Mesenchymal stem cell (in vitro differentiated cells and primary cell): ENCODE measurements around the gene RILP.
A peak's percentile ranks its signal among the peaks of the same experiment; 100 is the strongest.
"Not testable (repeated sequence)": the region's sequence is repeated elsewhere in the genome, so short reads cannot be mapped to it uniquely, and the experiment has no call there.

Source experiments
- DNase-seq: peaks from one replicate; pipeline ENCODE4 v3.0.0-alpha.2; 2013
- H2AFZ ChIP-seq: one replicate; pipeline ENCODE4 v1.6.1; 2013; ENCODE audit warnings: low read depth, mild to moderate bottlenecking, control low read depth, inconsistent platforms, low read length, moderate library complexity
- H2AK5ac ChIP-seq: 2 replicates; pipeline ENCODE4 v1.6.1; 2013; ENCODE audit warnings: low read length, moderate library complexity, mild to moderate bottlenecking, inconsistent platforms; ENCODE audit not compliant: severe bottlenecking
- H2BK120ac ChIP-seq: one replicate; pipeline ENCODE4 v1.6.1; 2013; ENCODE audit warnings: low read depth, mild to moderate bottlenecking, inconsistent platforms, low read length, moderate library complexity
- H2BK12ac ChIP-seq, 2 experiments: one replicate each; pipeline ENCODE4 v1.6.1; 2013; ENCODE audit warnings: inconsistent platforms in 2 of 2, low read length in 2 of 2, mild to moderate bottlenecking in 2 of 2, moderate library complexity in 2 of 2, control low read depth in 1 of 2
- H2BK15ac ChIP-seq: one replicate; pipeline ENCODE4 v1.6.1; 2013; ENCODE audit warnings: mild to moderate bottlenecking, low read depth, inconsistent platforms; ENCODE audit not compliant: poor library complexity, severe bottlenecking
- H2BK5ac ChIP-seq: 2 replicates; pipeline ENCODE4 v1.6.1; 2013; ENCODE audit warnings: low read depth, mild to moderate bottlenecking, low read length, control low read depth, inconsistent platforms; ENCODE audit not compliant: poor library complexity, severe bottlenecking
- H3K14ac ChIP-seq, 2 experiments: one replicate each; pipeline ENCODE4 v1.6.1; 2013; ENCODE audit warnings: inconsistent platforms in 2 of 2, low read length in 2 of 2, control low read depth in 1 of 2, mild to moderate bottlenecking in 1 of 2, moderate library complexity in 1 of 2
- H3K18ac ChIP-seq, 2 experiments: one replicate each; pipeline ENCODE4 v1.6.1; 2013; ENCODE audit warnings: inconsistent platforms in 2 of 2, low read length in 2 of 2, control low read depth in 1 of 2, low read depth in 1 of 2, mild to moderate bottlenecking in 1 of 2
- H3K23ac ChIP-seq, 2 experiments: one replicate each; pipeline ENCODE4 v1.6.1; 2013; ENCODE audit warnings: inconsistent platforms in 2 of 2, low read length in 2 of 2, mild to moderate bottlenecking in 2 of 2, moderate library complexity in 2 of 2, control low read depth in 1 of 2
- H3K27ac ChIP-seq: 2 replicates; pipeline ENCODE4 v1.5.1; 2013; ENCODE audit warnings: mild to moderate bottlenecking, moderate library complexity, low read length, control low read depth, inconsistent platforms; ENCODE audit not compliant: poor library complexity, severe bottlenecking
- H3K27me3 ChIP-seq, 2 experiments: 2 replicates each; pipeline versions ENCODE4 v1.6.1 to v1.7.0; 2013; ENCODE audit warnings: low read length in 2 of 2, mild to moderate bottlenecking in 2 of 2, moderate library complexity in 2 of 2, control low read depth in 1 of 2, inconsistent platforms in 1 of 2; ENCODE audit not compliant: control insufficient read depth in 1 of 2, insufficient read depth in 1 of 2
- H3K36me3 ChIP-seq, 2 experiments: 2 replicates each; pipeline versions ENCODE4 v1.6.1 to v1.7.0; 2013; ENCODE audit warnings: low read length in 2 of 2, control low read depth in 1 of 2, inconsistent platforms in 1 of 2, low read depth in 1 of 2, mild to moderate bottlenecking in 1 of 2; ENCODE audit not compliant: insufficient read depth in 2 of 2, control insufficient read depth in 1 of 2
- H3K4ac ChIP-seq, 2 experiments: one replicate each; pipeline ENCODE4 v1.6.1; 2013; ENCODE audit warnings: inconsistent platforms in 2 of 2, low read length in 2 of 2, mild to moderate bottlenecking in 2 of 2, moderate library complexity in 2 of 2, control low read depth in 1 of 2, low read depth in 1 of 2
- H3K4me1 ChIP-seq: 2 replicates; pipeline ENCODE4 v1.6.1; 2013; ENCODE audit warnings: low read depth, low read length, control low read depth; ENCODE audit not compliant: control insufficient read depth, insufficient read depth
- H3K4me2 ChIP-seq: 2 replicates; pipeline ENCODE4 v1.6.1; 2013; ENCODE audit warnings: low read length, mild to moderate bottlenecking, inconsistent platforms; ENCODE audit not compliant: poor library complexity, severe bottlenecking
- H3K4me3 ChIP-seq, 2 experiments: 2 replicates each; pipeline versions ENCODE4 v1.5.1 to v1.7.0; 2013; ENCODE audit warnings: low read length in 2 of 2, mild to moderate bottlenecking in 2 of 2, control low read depth in 1 of 2, low read depth in 1 of 2; ENCODE audit not compliant: insufficient read depth in 1 of 2
- H3K79me1 ChIP-seq: replicated peaks from 2 replicates; pipeline ENCODE4 v1.6.1; 2013; ENCODE audit warnings: mild to moderate bottlenecking, control low read depth, low read length, inconsistent platforms; ENCODE audit not compliant: poor library complexity, severe bottlenecking
- H3K9ac ChIP-seq: 2 replicates; pipeline ENCODE4 v1.7.0; 2013; ENCODE audit warnings: mild to moderate bottlenecking, low read length, moderate library complexity
- H3K9me3 ChIP-seq: 2 replicates; pipeline ENCODE4 v1.7.0; 2013; ENCODE audit warnings: mild to moderate bottlenecking, low read length; ENCODE audit not compliant: control insufficient read depth
- H4K8ac ChIP-seq: one replicate; pipeline ENCODE4 v1.6.1; 2013; ENCODE audit warnings: inconsistent platforms, mild to moderate bottlenecking, low read length, moderate library complexity
- H4K91ac ChIP-seq: one replicate; pipeline ENCODE4 v1.6.1; 2013; ENCODE audit warnings: mild to moderate bottlenecking, low read length, inconsistent platforms
- WGBS: methylation state at CpG from one replicate; pipeline ENCODE4 v1.1.7; 2013; ENCODE audit warnings: mixed read lengths; 5-methylcytosine and 5-hydroxymethylcytosine counted together

The RILP gene

GRCh38 chr17:1683459-1683858, 33.8 kb upstream of the RILP start:
- H3K9ac ChIP-seq: peak overlapping the region; percentile 96
- H3K14ac ChIP-seq: no peak overlapping the region
- H3K4me1 ChIP-seq: peaks cover 8% of the 10 kb centered on the region
- H3K23ac ChIP-seq: no peak overlapping the region
- H3K9me3 ChIP-seq: no peaks in the 10 kb centered on the region
- no peak for DNase-seq
- H3K27ac ChIP-seq: no peak overlapping the region
- H2BK5ac ChIP-seq: no peak overlapping the region
- peaks cover 40 to 48% of the 10 kb centered on the region in 2 experiments for H3K36me3 ChIP-seq
- H2BK15ac ChIP-seq: no peak overlapping the region
- H2BK120ac ChIP-seq: no peak overlapping the region
- H3K27me3 ChIP-seq: no peaks in the 10 kb centered on the region
- H3K4me2 ChIP-seq: peak overlapping the region; percentile 49
- no peak overlapping the region for H4K91ac ChIP-seq
- peak overlapping the region in 1 of 2 experiments; percentile 82 for H3K4me3 ChIP-seq
- H4K8ac ChIP-seq: no peak overlapping the region
- 95% methylated on average over 5 of the region's 5 CpGs for WGBS
- no peak overlapping the region for H2BK12ac ChIP-seq
- H3K4ac ChIP-seq: no peak overlapping the region
- no peak overlapping the region for H2AK5ac ChIP-seq
- no peak overlapping the region for H3K18ac ChIP-seq
- H2AFZ ChIP-seq: no peak overlapping the region
- peaks cover 30% of the 10 kb centered on the region for H3K79me1 ChIP-seq

DNA sequence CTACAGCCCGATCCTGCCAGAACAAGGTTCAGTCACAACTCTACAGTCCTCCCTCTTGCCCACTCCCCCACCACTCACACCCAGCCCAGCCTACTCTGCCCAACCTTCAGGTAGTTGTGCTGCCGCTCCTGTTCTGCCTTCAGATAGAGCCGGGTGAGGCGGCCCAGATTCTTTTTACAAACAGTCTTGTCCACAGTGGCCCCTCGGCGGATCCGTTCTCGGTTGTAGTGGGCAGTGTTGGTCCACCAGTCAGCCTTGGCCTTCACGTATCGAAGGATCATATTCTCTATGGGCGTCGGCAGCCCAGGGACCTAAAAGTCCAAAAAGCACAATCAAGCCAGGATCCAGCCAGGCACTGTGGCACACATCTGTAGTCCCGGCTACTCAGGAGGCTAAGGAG, 26.7 kb upstream of the RILP start:
- Histone ChIP-seq H3K36me3 (peaks cover 90 to 92% of the 10 kb centered on the region in 2 experiments), H3K27ac (no peak overlapping the region), H2AK5ac (no peak overlapping the region), H3K9ac (no peak overlapping the region), H3K27me3 (no peaks in the 10 kb centered on the region), H3K14ac (no peak overlapping the region), H2BK120ac (no peak overlapping the region), H3K23ac (no peak overlapping the region), H4K8ac (no peak overlapping the region), H3K4me2 (no peak overlapping the region), H3K79me1 (peaks cover 52% of the 10 kb centered on the region), H3K4me3 (no peak overlapping the region), H2BK12ac (no peak overlapping the region), H3K18ac (no peak overlapping the region), H2BK5ac (no peak overlapping the region), H3K4me1 (no peaks in the 10 kb centered on the region), H3K9me3 (no peaks in the 10 kb centered on the region), H2BK15ac (no peak overlapping the region), H3K4ac (no peak overlapping the region), H4K91ac (no peak overlapping the region), H2AFZ (no peak overlapping the region)
- WGBS: 97% methylated on average over 13 of the region's 13 CpGs
- no peak for DNase-seq

DNA sequence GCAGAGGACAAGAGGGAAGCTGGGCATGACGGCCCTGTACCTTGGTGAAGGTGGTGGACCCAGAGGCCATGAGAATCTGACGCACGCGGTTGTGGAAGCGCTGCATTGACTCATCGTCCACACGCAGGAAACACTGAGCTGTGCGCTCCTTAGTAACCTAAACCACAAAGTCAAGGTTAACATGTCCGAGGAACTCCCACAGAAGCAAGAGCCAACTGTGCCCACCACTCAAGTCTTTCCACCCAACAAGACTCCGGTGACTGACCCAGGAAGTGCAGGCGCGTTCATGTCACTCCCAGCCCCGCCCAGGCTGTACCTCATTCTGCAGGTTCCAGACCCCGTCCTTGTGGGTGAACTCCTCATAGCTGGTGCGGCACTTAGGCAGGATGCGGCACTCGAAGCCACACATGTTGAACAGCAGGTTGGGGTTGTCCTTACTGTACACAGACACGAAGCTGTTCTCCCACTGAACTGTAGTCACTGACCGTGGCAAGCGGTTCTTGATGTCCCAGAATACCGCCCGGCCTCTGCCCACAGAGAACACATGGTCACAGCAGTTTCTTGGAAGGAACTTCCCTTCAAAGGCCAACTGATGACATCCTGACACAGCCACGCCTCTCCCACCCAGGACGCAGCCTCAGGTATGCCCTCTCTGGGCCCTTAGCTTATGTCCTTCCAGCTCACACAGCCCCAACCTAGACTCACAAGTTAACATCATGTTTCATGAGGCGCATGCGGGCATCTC, 23.5 kb upstream of the RILP start:
- 96% methylated on average over 26 of the region's 26 CpGs for WGBS

GRCh38 chr17:1663934-1664333, 14.3 kb upstream of the RILP start:
- 100% methylated on average over 1 of the region's 5 CpGs for WGBS
- H2BK15ac ChIP-seq, H3K23ac ChIP-seq, H4K91ac ChIP-seq, H3K4me2 ChIP-seq, H3K4ac ChIP-seq, H3K9ac ChIP-seq, H2BK12ac ChIP-seq, H3K4me1 ChIP-seq, H2AFZ ChIP-seq, H3K18ac ChIP-seq, H2BK5ac ChIP-seq, DNase-seq, H2AK5ac ChIP-seq, H3K4me3 ChIP-seq, H3K27me3 ChIP-seq, H3K9me3 ChIP-seq, H4K8ac ChIP-seq, H3K14ac ChIP-seq, H2BK120ac ChIP-seq, H3K27ac ChIP-seq: not testable (repeated sequence)
- H3K36me3 ChIP-seq: peaks cover 66 to 86% of the 10 kb centered on the region in 2 experiments
- H3K79me1 ChIP-seq: peaks cover 41% of the 10 kb centered on the region

More for the DNA sequence above, 23.5 kb upstream of the RILP start:
- no peak overlapping the region for H3K9ac ChIP-seq
- no peaks in the 10 kb centered on the region for H3K9me3 ChIP-seq
- H2BK5ac ChIP-seq: no peak overlapping the region
- H3K36me3 ChIP-seq: peaks cover 80 to 83% of the 10 kb centered on the region in 2 experiments
- no peak overlapping the region for H2BK15ac ChIP-seq
- H3K4ac ChIP-seq: no peak overlapping the region
- H3K4me3 ChIP-seq: no peak overlapping the region
- H3K27me3 ChIP-seq: no peaks in the 10 kb centered on the region
- H3K23ac ChIP-seq: no peak overlapping the region
- no peak overlapping the region for H3K18ac ChIP-seq
- no peak overlapping the region for H3K4me2 ChIP-seq
- no peak overlapping the region for H4K91ac ChIP-seq
- H2BK12ac ChIP-seq: no peak overlapping the region
- H3K27ac ChIP-seq: no peak overlapping the region
- H2AK5ac ChIP-seq: no peak overlapping the region
- H3K14ac ChIP-seq: no peak overlapping the region
- no peaks in the 10 kb centered on the region for H3K4me1 ChIP-seq
- no peak for DNase-seq
- H2AFZ ChIP-seq: no peak overlapping the region
- H2BK120ac ChIP-seq: no peak overlapping the region
- H3K79me1 ChIP-seq: peaks cover 34% of the 10 kb centered on the region
- no peak overlapping the region for H4K8ac ChIP-seq
